ENCODE results near the gene CORIN.
"Not testable (repeated sequence)": the region's sequence is repeated elsewhere in the genome, so short reads cannot be mapped to it uniquely, and the experiment has no call there.

Gene CORIN

DNA sequence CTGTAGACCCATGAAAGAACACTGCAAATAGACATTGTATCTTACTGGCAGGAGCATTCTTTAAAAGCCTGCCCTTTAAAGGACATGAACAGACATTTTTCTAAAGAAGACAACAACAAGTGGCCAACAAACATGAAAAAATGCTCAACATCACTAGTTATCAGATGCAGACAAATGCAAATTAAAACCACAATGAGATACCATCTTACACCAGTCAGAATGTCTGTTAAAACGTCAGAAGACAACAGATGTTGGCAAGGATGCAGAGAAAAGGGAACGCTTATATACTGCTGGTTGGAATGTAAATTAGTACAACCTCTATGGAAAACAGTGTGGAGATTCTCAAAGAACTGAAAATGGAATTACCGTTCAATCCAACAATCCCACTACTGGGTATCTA is 275.6 kb downstream of the CORIN start:
- DNase-seq (ENCODE audit: low read depth): no peak

DNA sequence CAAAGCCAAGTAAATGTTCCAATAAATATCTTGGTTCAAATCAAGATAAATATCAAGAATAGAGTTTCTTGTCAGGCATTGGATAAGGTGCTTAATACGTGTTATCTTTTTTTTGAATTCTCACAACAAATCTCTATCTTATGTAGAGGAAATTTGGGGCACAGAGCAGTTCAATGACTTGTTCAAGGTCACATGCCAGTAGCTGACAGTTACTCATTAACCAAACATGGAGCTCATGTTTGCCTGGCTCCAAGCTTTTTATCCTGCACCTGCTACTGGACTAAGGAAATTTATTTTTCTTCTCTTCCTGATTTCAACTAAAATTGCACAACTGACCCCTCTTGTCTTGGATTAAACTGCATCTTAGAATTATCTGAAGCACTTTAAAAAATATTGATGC is 276.5 kb downstream of the CORIN start:
- DNase-seq (ENCODE audit: low read depth): no peak

DNA sequence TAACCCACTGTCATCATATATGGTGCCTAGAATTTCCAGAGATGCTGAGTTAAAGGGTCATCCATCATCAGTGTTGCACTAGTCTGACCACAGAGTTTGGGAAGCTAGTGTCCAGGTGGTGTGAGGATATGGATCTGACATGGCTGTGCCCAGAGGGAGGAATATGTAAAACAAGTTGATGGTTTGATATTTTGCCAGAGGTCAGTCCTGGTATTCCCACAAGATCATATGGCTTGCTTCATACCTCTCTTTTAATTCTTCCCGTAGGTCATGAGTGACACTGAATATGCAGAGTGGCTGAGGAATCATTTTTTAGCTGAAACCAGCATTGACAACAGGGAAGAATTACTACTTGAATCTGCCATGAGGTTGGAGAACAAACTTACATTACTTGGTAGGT is 277.2 kb downstream of the CORIN start:
- no peak for DNase-seq (ENCODE audit: low read depth)

DNA sequence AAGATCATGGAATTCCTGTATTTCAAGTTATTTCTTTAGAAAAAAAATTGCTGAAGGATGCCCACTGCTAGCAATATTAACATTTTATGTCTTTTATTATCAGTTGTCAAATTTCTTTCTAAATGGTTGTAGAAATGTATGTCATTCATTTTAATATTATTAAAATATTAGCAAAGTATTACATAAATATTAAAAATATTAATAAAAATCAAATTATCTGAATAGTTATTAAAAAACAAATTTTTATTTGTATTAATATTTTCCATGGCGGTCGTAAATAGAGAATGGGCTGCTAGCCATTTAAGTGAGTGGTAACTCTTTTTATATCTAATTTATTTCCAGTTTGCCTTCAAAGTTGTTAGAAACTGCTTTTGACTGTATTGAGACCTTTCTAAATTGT is 280.6 kb downstream of the CORIN start:
- DNase-seq (ENCODE audit: low read depth): no peak

DNA sequence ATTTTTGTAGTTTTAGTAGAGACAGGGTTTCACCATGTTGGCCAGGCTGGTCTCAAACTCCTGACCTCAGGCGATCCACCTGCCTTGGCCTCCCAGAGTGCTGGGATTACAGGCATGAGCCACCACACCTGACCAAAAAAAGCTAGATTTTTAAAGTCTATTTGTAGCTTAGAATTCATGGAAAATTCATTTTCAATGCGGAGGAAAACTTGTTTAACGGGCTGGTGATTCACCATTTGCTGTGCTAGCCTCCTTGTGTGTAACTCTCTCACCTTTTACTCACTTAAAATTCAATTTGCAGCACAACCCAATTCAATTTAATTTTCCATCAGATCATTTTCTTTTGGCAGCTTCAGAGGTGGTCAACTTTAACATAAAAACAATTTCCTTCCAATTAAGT is 281.9 kb downstream of the CORIN start:
- DNase-seq (ENCODE audit: low read depth): not testable (repeated sequence)

DNA sequence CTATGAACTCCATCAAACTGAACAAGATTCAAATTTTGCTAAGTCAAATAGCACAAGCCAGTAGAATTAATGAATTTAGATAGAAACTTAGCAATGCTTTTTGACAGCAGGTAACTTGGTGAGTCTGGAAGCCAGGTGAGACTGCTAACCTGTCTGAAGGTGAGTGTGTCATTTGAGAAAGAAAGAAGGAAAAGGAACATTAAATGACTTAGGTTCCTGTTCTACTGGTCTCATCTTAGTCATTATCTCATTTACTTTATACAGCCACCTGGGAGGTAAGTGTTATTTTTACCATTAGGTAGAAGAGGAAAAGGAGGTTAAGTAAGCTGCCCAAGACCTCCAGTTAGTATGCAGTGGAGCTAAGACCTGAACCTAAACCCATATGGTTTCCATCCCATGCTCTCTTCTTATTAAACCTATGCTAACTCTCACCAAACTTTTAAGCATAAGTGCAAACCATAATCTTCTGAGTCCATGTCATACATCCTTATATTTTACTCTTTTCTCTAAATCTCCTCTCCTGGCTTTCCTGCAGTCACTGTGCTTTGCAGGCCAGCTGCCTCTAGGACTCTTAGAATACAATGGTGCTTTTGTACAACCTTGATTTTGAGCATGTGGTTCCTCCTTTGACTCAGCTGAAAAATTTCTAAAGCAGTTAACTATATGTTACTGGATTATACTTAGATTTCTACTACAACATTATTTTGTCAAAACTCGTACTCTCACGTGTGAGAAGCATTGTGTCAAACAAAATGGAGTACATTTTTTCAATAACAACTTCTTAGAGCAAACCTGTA is 284.3 kb downstream of the CORIN start:
- DNase-seq (ENCODE audit: low read depth): no peak

DNA sequence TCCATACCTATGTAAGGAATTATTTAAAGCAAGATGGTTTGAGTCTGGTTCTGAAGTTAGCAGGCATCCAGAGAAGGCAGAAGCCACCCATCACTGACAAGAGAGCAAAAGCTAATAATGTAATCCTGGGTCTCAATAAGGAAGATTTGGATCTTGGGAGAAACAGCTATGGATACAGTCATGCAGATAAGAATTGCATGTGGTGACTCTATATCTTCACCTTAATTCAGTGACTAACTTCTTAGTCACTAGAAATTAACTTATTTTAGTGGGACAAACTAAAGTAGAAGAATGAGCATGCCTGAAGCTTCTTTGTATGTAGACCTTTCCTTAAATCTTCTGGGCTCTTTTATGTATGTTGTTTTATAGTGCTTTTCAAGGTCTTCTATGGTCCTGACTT is 286.2 kb downstream of the CORIN start:
- DNase-seq (ENCODE audit: low read depth): no peak

DNA sequence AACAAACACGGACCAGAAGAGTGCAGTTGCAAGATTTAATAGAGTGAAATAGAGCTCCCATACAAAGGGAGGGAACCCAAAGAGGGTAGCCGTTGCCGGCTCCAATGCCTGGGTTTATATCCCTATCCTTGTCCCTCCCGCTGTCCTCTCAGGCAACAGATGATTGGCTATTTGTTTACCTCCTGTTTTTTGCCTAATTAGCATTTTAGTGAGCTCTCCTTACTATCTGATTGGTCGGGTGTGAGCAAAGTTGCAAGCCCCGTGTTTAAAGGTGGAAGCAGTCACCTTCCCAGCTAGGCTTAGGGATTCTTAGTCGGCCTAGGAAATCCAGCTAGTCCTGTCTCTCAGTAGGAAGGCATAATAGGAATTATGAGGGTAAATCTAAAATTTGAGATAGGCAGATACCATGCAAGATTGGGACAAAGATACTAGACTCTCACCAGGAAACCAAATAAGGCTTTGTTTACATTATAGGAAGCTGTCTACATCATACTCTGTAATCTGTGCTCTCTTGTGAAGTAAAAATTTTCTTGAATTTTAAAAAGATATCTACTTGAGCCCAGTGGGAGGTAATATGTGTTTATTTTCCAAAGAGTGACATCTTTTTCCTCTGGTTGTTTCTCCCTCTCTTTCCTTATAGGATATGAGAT is 286.8 kb downstream of the CORIN start:
- DNase-seq (ENCODE audit: low read depth): no peak

DNA sequence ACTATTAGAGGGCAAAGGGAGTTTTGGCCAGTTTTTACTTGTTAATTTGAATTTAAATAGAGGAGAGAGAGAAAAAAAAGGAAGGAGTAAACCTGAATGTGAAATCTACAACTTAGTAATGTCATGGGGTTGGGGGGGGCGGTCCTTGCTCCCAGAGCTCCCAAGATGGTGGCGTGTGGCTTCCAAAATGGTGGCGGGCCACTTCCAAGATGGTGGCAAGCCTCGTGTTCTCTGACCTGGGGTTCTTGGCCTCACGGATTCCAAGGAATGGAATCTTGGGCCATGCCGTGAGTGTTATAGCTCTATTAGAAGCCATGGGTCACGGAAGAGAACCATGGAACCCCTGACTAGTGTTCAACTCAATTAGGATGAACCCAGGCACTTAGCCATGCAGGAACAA is 287.5 kb downstream of the CORIN start:
- DNase-seq (ENCODE audit: low read depth): not testable (repeated sequence)

Measured in activated T-helper 1 cell treated with Interleukin-2 at 50 U/mL for 16 hours (primary cell).